ENCODE measurements around the gene TDRD12. TPM values are rescaled to one million over a fixed set of nuclear protein-coding genes. Genes with fewer than 3 reads are reported as not detected.
"Not testable (repeated sequence)": the region's sequence is repeated elsewhere in the genome, so short reads cannot be mapped to it uniquely, and the experiment has no call there.

Gene TDRD12
- total and polyA plus RNA-seq, 7 donors = 0.06 to 1.5 (median 0.28) TPM; not detected in 4

- intact Hi-C loops (cut with DNase I) = no loop called here
- DNase-seq = no peak
- no peaks in the 10 kb centered on the region for H3K9me3 ChIP-seq
- no peaks in the 10 kb centered on the region for H3K36me3 ChIP-seq
- no peaks in the 10 kb centered on the region for H3K27me3 ChIP-seq
- H3K4me3 ChIP-seq = no peak overlapping the region
- no peaks in the 10 kb centered on the region for H3K4me1 ChIP-seq
- TF ChIP-seq POLR2AphosphoS5 (IDR thresholded peaks at IDR 0.05) = no peak
- TF ChIP-seq CTCF (IDR thresholded peaks at IDR 0.05) = no peak
- no peak for TF ChIP-seq POLR2A (IDR thresholded peaks at IDR 0.05)
- no peak for TF ChIP-seq EP300 (IDR thresholded peaks at IDR 0.05)
- H3K27ac ChIP-seq = no peak overlapping the region
- WGBS, 2 donors = 78 to 83% methylated on average over 7 of the region's 7 CpGs
These were observed 146.5 kb downstream of the TDRD12 start for GRCh38 chr19:32866061-32866460.

GRCh38 chr19:32866564-32867265 lies 147.1 kb downstream of the TDRD12 start:
- DNase-seq = no peak
- Histone ChIP-seq H3K4me1 (no peaks in the 10 kb centered on the region), H3K36me3 (no peaks in the 10 kb centered on the region), H3K4me3 (no peak overlapping the region), H3K27me3 (no peaks in the 10 kb centered on the region), H3K27ac (no peak overlapping the region), H3K9me3 (no peaks in the 10 kb centered on the region)
- no peak for TF ChIP-seq CTCF (IDR thresholded peaks at IDR 0.05)
- no peak for TF ChIP-seq POLR2AphosphoS5 (IDR thresholded peaks at IDR 0.05)
- no peak for TF ChIP-seq EP300 (IDR thresholded peaks at IDR 0.05)
- no peak for TF ChIP-seq POLR2A (IDR thresholded peaks at IDR 0.05)
- intact Hi-C loops (cut with DNase I) = no loop called here
- WGBS, 2 donors = 91 to 92% methylated on average over 12 of the region's 12 CpGs

- H3K36me3 ChIP-seq; H3K27me3 ChIP-seq; H3K27ac ChIP-seq; intact Hi-C loops (cut with DNase I); H3K4me3 ChIP-seq; H3K4me1 ChIP-seq; DNase-seq; H3K9me3 ChIP-seq: not testable (repeated sequence)
- 96% methylated on average over 9 of the region's 9 CpGs for WGBS, 2 donors
These were observed 147.9 kb downstream of the TDRD12 start for GRCh38 chr19:32867436-32867835.

- WGBS, 2 donors = 88 to 89% methylated on average over 19 of the region's 19 CpGs
- Histone ChIP-seq H3K4me3 (no peak overlapping the region), H3K27ac (no peak overlapping the region), H3K36me3 (no peaks in the 10 kb centered on the region), H3K4me1 (no peaks in the 10 kb centered on the region), H3K27me3 (no peaks in the 10 kb centered on the region), H3K9me3 (no peaks in the 10 kb centered on the region)
- TF ChIP-seq EP300 (IDR thresholded peaks at IDR 0.05) (no peak), CTCF (IDR thresholded peaks at IDR 0.05) (no peak), POLR2AphosphoS5 (IDR thresholded peaks at IDR 0.05) (no peak), POLR2A (IDR thresholded peaks at IDR 0.05) (no peak)
- DNase-seq = no peak
- intact Hi-C loops (cut with DNase I) = no loop called here
These were observed 148.8 kb downstream of the TDRD12 start for GRCh38 chr19:32868206-32868950.

- Histone ChIP-seq H3K27ac (no peak within 1 kb of the TSS), H3K27me3 (no peaks in the 10 kb centered on the region), H3K9me3 (no peaks in the 10 kb centered on the region), H3K4me3 (no peak within 1 kb of the TSS), H3K4me1 (no peaks in the 10 kb centered on the region), H3K36me3 (no peaks in the 10 kb centered on the region)
- intact Hi-C loops (cut with DNase I) = no loop called here
- TF ChIP-seq POLR2AphosphoS5 (IDR thresholded peaks at IDR 0.05) (no peak), EP300 (IDR thresholded peaks at IDR 0.05) (no peak)
- peak; percentile 19 for DNase-seq
- 72 to 85% methylated on average over 14 of the region's 14 CpGs for WGBS, 2 donors
These were observed 149.9 kb downstream of the TDRD12 start, which contains the start of gene SLC7A9 for GRCh38 chr19:32869369-32869965. Gene SLC7A9, minus strand, starts transcription at chr19:32869767. Its CDS starts 1,233 bp downstream, at chr19:32868534.

All from sigmoid colon (tissue), 7 donors.